HFF-Myc (cell line): ENCODE results near the gene ADAP1.

Source experiments
- DNase-seq: peaks from one replicate; pipeline ENCODE4 v3.0.0-alpha.2; 2011; ENCODE audit warnings: low read depth; ENCODE audit errors: extremely low read depth
- H3K4me3 ChIP-seq: replicated peaks from 2 replicates; pipeline ENCODE4 v1.5.1; 2011; ENCODE audit warnings: low read depth, mild to moderate bottlenecking, control low read depth, low read length
- CTCF ChIP-seq: IDR thresholded peaks from 2 replicates; pipeline ENCODE4 v1.5.1; 2012; ENCODE audit warnings: mild to moderate bottlenecking, low read depth, low read length, control low read depth; ENCODE audit errors: missing control alignments

Gene ADAP1

GRCh38 chr7:931871-932650 lies 22.4 kb downstream of the ADAP1 start:
- DNase-seq = no peak
- TF ChIP-seq CTCF = no peak
- H3K4me3 ChIP-seq = no peak overlapping the region

- no peak for TF ChIP-seq CTCF
- no peak for DNase-seq
- no peak overlapping the region for H3K4me3 ChIP-seq
Measured at GRCh38 chr7:930975-931758, 23.3 kb downstream of the ADAP1 start.

GRCh38 chr7:929311-929711 lies 25.2 kb downstream of the ADAP1 start:
- DNase-seq = no peak
- TF ChIP-seq CTCF = no peak
- H3K4me3 ChIP-seq = no peak overlapping the region

- no peak for DNase-seq
- no peak for TF ChIP-seq CTCF
Measured at GRCh38 chr7:927031-927671, 27.3 kb downstream of the ADAP1 start.

GRCh38 chr7:926061-927030 lies 28.1 kb downstream of the ADAP1 start:
- no peak for DNase-seq
- H3K4me3 ChIP-seq = no peak overlapping the region
- TF ChIP-seq CTCF = no peak

More at GRCh38 chr7:927031-927671, 27.3 kb downstream of the ADAP1 start:
- no peak overlapping the region for H3K4me3 ChIP-seq

GRCh38 chr7:925601-926000 lies 28.9 kb downstream of the ADAP1 start:
- H3K4me3 ChIP-seq = no peak overlapping the region
- no peak for TF ChIP-seq CTCF
- no peak for DNase-seq
